Kidney (tissue), 14 donors: ENCODE results near the gene SPATA16. TPM values are rescaled to one million over a fixed set of nuclear protein-coding genes. Genes with fewer than 3 reads are reported as not detected.

Source experiments
- DNase-seq, 5 donors: peaks; one replicate each; pipeline ENCODE4 v3.0.0-alpha.2; 2013 to 2020
- FAIRE-seq: peaks from 2 replicates; lab custom pipeline; 2012; peaks lifted over from hg19 to GRCh38; lab: Jason Lieb, UNC
- H3K27ac ChIP-seq, 2 donors: one replicate each; pipeline ENCODE4 v1.7.0; 2013; ENCODE audit warnings: low read depth in 2 of 2, low read length in 2 of 2, inconsistent platforms in 1 of 2
- H3K27me3 ChIP-seq: one replicate; pipeline ENCODE4 v1.7.1; 2013; ENCODE audit warnings: low read length, inconsistent platforms; ENCODE audit not compliant: control insufficient read depth, insufficient read depth
- H3K36me3 ChIP-seq, 3 donors: one replicate each; pipeline versions ENCODE4 v1.7.0 to v1.7.1; 2013; ENCODE audit warnings: low read length in 3 of 3, control low read depth in 1 of 3, inconsistent platforms in 1 of 3; ENCODE audit not compliant: insufficient read depth in 3 of 3, control insufficient read depth in 2 of 3
- H3K4me1 ChIP-seq, 3 donors: one replicate each; pipeline versions ENCODE4 v1.7.0 to v1.7.1; 2013; ENCODE audit warnings: low read length in 3 of 3, inconsistent platforms in 1 of 3, low read depth in 1 of 3; ENCODE audit not compliant: control insufficient read depth in 2 of 3, insufficient read depth in 2 of 3
- H3K4me3 ChIP-seq, 3 donors: one replicate each; pipeline versions ENCODE4 v1.7.0 to v1.8.1; 2013; ENCODE audit warnings: low read length in 3 of 3, control low read depth in 1 of 3, inconsistent platforms in 1 of 3
- H3K9ac ChIP-seq, 3 donors: one replicate each; pipeline versions ENCODE4 v1.7.0 to v1.7.1; 2013; ENCODE audit warnings: low read length in 3 of 3, control low read depth in 1 of 3, inconsistent platforms in 1 of 3
- H3K9me3 ChIP-seq, 3 donors: one replicate each; pipeline versions ENCODE4 v1.7.0 to v1.7.1; 2013; ENCODE audit warnings: low read length in 3 of 3, control low read depth in 1 of 3, inconsistent platforms in 1 of 3; ENCODE audit not compliant: control insufficient read depth in 2 of 3, insufficient read depth in 1 of 3
- intact Hi-C: fragments of 100-400 bp; cut with DNase I; formaldehyde crosslinking; loops from one replicate; pipeline ENCODE4 v1.11.1; 2022
- polyA plus RNA-seq: library from polyadenylated mRNA; stranded (reverse); fragments of 350-450 nt; fragmentation: Illumina TruSeq; extraction: RNeasy Lipid Tissue Mini Kit (QIAGEN cat#74804); gene quantifications from one replicate; pipeline ENCODE4 v1.2.3, GENCODE V29; 2014; ENCODE audit warnings: low read depth, low replicate concordance; ENCODE audit not compliant: insufficient read depth
- total RNA-seq: library from RNA; stranded (reverse); fragmentation: NEBNext Ultra II Directional; extraction: Animal tissue kit (Norgen Biotek cat#: 25700); gene quantifications from one replicate; pipeline ENCODE4 v1.2.1, GENCODE V29; 2021
- TF ChIP-seq, protein P1 (sequence below): IDR thresholded peaks from 3 replicates; pipeline ENCODE4 v1.5.1; 2012; ENCODE audit warnings: mild to moderate bottlenecking, moderate library complexity, borderline replicate concordance; ENCODE audit not compliant: insufficient read depth; ENCODE audit errors: extremely low read depth
- donor health status: control.
- donor health status: control.
- donor health status: control.
- donor health status: control.
- donor health status: control.
- donor health status: DM: yes; HTN: yes; CAD: no.
- donor health status: Normal renal cell carcinoma (clear cell type).

Gene SPATA16
- total and polyA plus RNA-seq, 2 donors from 2014 or later, result 0.17 TPM; not detected in 1

DNA sequence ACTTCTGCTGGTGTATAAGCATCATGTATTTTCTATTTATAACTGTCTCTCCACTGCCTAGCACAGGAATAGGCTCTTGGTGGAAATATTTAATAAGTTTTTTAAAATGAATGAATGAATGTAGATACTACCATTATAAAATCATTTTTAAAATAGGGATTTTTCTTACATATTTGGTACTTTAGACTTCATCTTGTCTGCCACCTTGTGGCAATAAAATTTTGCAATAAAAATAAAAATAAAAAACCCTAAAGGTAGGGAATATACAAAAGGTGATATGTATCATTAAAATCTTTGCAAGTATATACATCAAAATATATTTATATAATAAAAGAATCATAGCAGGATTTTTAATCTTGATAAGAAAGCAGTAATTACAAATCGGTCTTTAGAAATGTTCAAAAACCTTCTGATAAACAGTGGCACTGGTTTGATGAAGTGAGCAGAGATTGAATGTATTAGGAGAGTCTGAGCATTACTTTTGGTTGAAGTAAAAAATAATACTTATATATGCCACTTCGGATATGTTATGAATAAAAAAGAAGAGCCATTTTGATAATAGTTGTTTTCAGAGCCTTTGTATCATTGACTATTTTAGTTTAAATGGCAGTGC, 95.2 kb downstream of the SPATA16 start:
- Histone ChIP-seq H3K9ac (no peak overlapping the region), H3K4me1 (no peaks in the 10 kb centered on the region), H3K9me3 (no peaks in the 10 kb centered on the region), H3K27ac (no peak overlapping the region), H3K4me3 (no peak overlapping the region), H3K27me3 (no peaks in the 10 kb centered on the region), H3K36me3 (no peaks in the 10 kb centered on the region)
- intact Hi-C loops, result no loop called here
- peak in 1 of 5 donors; percentile 16 for DNase-seq
- FAIRE-seq, result peak; percentile 85
- TF ChIP-seq, protein P1, sequence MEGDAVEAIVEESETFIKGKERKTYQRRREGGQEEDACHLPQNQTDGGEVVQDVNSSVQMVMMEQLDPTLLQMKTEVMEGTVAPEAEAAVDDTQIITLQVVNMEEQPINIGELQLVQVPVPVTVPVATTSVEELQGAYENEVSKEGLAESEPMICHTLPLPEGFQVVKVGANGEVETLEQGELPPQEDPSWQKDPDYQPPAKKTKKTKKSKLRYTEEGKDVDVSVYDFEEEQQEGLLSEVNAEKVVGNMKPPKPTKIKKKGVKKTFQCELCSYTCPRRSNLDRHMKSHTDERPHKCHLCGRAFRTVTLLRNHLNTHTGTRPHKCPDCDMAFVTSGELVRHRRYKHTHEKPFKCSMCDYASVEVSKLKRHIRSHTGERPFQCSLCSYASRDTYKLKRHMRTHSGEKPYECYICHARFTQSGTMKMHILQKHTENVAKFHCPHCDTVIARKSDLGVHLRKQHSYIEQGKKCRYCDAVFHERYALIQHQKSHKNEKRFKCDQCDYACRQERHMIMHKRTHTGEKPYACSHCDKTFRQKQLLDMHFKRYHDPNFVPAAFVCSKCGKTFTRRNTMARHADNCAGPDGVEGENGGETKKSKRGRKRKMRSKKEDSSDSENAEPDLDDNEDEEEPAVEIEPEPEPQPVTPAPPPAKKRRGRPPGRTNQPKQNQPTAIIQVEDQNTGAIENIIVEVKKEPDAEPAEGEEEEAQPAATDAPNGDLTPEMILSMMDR, result peak; percentile 34

DNA sequence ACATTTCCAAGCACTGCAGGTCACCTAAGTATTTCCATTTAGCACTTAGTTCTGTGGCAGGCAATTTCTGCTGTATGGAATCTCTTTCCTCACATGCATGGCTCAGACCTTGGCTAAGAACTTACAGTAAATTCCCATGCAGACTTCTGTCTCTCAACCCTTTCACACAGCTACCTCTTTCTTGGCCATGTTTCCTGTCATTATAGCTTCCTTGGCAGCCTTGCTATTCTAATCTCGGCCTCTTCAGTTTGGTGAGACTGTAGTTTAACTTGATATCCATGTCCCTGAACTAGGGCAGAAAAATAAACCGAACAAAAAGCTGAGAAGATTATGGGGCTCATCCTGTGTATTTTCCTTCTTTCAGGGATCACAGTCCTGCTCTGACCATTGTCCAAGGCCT, 96.0 kb downstream of the SPATA16 start:
- Histone ChIP-seq H3K4me3 (no peak overlapping the region), H3K27me3 (no peaks in the 10 kb centered on the region), H3K27ac (no peak overlapping the region), H3K9me3 (no peaks in the 10 kb centered on the region), H3K9ac (no peak overlapping the region), H3K36me3 (no peaks in the 10 kb centered on the region), H3K4me1 (no peaks in the 10 kb centered on the region)
- DNase-seq, result no peak
- intact Hi-C loops, result no loop called here
- FAIRE-seq, result no peak
- TF ChIP-seq, protein P1, result no peak

DNA sequence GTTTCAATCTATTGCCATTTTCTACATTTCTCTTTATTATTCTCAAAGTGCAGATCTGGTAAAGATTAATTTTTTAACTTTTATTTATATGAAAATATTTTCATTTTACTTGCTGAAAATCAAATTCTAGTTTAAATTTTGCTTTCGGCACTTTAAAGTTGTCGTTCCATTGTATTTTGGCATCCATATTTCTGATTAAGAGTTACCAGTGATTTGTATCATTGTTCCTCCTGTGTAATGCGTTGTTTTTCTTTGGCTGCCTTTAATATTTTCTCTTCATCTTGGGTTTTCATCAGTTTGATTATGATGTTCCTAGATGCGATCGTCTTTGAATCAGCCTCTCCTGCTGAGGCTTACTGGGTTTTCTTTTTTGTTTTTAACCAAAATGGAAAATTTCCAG, 97.3 kb downstream of the SPATA16 start:
- Histone ChIP-seq H3K4me3 (no peak overlapping the region), H3K27ac (no peak overlapping the region), H3K27me3 (no peaks in the 10 kb centered on the region), H3K4me1 (no peaks in the 10 kb centered on the region), H3K36me3 (no peaks in the 10 kb centered on the region), H3K9ac (no peak overlapping the region), H3K9me3 (no peaks in the 10 kb centered on the region)
- DNase-seq, result no peak
- intact Hi-C loops, result no loop called here
- TF ChIP-seq, protein P1, result no peak
- FAIRE-seq, result no peak

DNA sequence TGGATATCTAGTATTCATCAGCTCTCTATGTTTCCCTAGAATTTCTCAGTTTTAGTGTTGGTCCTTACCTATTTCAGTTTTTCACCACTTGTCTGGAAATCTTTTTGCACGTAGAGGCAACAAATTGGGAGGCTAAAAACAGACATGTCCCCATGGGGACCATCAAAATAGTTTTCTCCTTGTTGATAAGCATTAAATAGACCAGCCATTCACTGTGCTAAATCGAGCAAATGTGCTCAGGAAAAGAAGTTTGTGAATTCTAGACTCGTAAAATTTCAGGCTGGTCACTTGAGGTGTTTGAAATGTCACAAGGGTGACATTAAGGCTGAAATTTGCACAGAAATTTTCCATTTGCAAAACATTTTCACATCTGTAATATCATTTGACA, 102.6 kb downstream of the SPATA16 start:
- Histone ChIP-seq H3K4me1 (no peaks in the 10 kb centered on the region), H3K27me3 (no peaks in the 10 kb centered on the region), H3K36me3 (no peaks in the 10 kb centered on the region), H3K9ac (no peak overlapping the region), H3K9me3 (no peaks in the 10 kb centered on the region), H3K4me3 (no peak overlapping the region), H3K27ac (no peak overlapping the region)
- TF ChIP-seq, protein P1, result no peak
- intact Hi-C loops, result no loop called here
- DNase-seq, result no peak
- no peak for FAIRE-seq
